CD8-positive, alpha-beta memory T cell (primary cell): ENCODE data around the gene LPCAT1. TPM values are rescaled to one million over a fixed set of nuclear protein-coding genes. Genes with fewer than 3 reads are reported as not detected.

ENCODE experiments used
- CTCF ChIA-PET: fragments of 350-600 bp; sonication (Branson Sonifier 250); formaldehyde crosslinking; loops from one replicate; lab custom pipeline; 2021; ENCODE audit warnings: antibody characterized with exemption; lab: Charles Lee
- POLR2A ChIA-PET: fragments of 350-600 bp; sonication (Branson Sonifier 250); formaldehyde crosslinking; loops from one replicate; lab custom pipeline; 2021; ENCODE audit warnings: antibody characterized with exemption; lab: Charles Lee
- DNase-seq, 5 donors: peaks; one replicate each; pipeline versions ENCODE4 v3.0.0 to v3.0.0-alpha.2; 2020 to 2022; ENCODE audit warnings: mixed read lengths in 1 of 5
- H3K27ac ChIP-seq: one replicate; pipeline ENCODE4 v1.7.0; 2013; ENCODE audit warnings: low read depth, mild to moderate bottlenecking, low read length, moderate library complexity
- H3K27me3 ChIP-seq: 2 replicates; pipeline ENCODE4 v1.7.0; 2013; ENCODE audit warnings: low read length, mild to moderate bottlenecking; ENCODE audit not compliant: insufficient read depth, poor library complexity, severe bottlenecking
- H3K36me3 ChIP-seq: 2 replicates; pipeline ENCODE4 v1.7.0; 2013; ENCODE audit warnings: mild to moderate bottlenecking, low read length, moderate library complexity; ENCODE audit not compliant: insufficient read depth
- H3K4me1 ChIP-seq: 2 replicates; pipeline ENCODE4 v1.7.0; 2013; ENCODE audit warnings: mild to moderate bottlenecking, low read length, moderate library complexity; ENCODE audit not compliant: insufficient read depth
- H3K4me3 ChIP-seq: 2 replicates; pipeline ENCODE4 v1.7.0; 2013; ENCODE audit warnings: mild to moderate bottlenecking, low read length
- H3K9me3 ChIP-seq: 2 replicates; pipeline ENCODE4 v1.7.0; 2013; ENCODE audit warnings: mild to moderate bottlenecking, low read length
- H3K27ac Mint-ChIP-seq, 8 donors: one replicate each; pipeline ENCODE4 v1.8.0; 2020 to 2021; ENCODE audit warnings: mixed read lengths in 8 of 8, mild to moderate bottlenecking in 6 of 8, inconsistent platforms in 3 of 8, moderate library complexity in 3 of 8
- H3K27me3 Mint-ChIP-seq, 2 donors: one replicate each; pipeline ENCODE4 v1.8.0; 2020 to 2021; ENCODE audit warnings: mixed read lengths in 2 of 2, mild to moderate bottlenecking in 1 of 2, moderate library complexity in 1 of 2
- H3K36me3 Mint-ChIP-seq, 3 donors: one replicate each; pipeline ENCODE4 v1.8.0; 2020 to 2021; ENCODE audit warnings: mixed read lengths in 3 of 3, inconsistent platforms in 1 of 3, mild to moderate bottlenecking in 1 of 3
- H3K4me1 Mint-ChIP-seq, 3 donors: one replicate each; pipeline ENCODE4 v1.8.0; 2020 to 2021; ENCODE audit warnings: mixed read lengths in 3 of 3, inconsistent platforms in 1 of 3, mild to moderate bottlenecking in 1 of 3
- H3K4me3 Mint-ChIP-seq, 7 donors: one replicate each; pipeline ENCODE4 v1.8.0; 2020 to 2021; ENCODE audit warnings: mixed read lengths in 7 of 7, mild to moderate bottlenecking in 6 of 7, moderate library complexity in 4 of 7, inconsistent platforms in 2 of 7
- H3K9me3 Mint-ChIP-seq, 5 donors: one replicate each; pipeline ENCODE4 v1.8.0; 2020 to 2022; ENCODE audit warnings: mixed read lengths in 5 of 5, mild to moderate bottlenecking in 3 of 5, moderate library complexity in 2 of 5, inconsistent platforms in 1 of 5
- polyA plus RNA-seq: library from polyadenylated mRNA; unstranded; fragments of 300-500 nt; fragmentation: Illumina TruSeq; gene quantifications from one replicate; pipeline ENCODE4 v1.2.3, GENCODE V29; 2021
- total RNA-seq, 2 experiments: library from RNA; stranded (reverse); gene quantifications; one replicate each; pipeline ENCODE4 v1.2.3, GENCODE V29; 2021

Gene LPCAT1
- total and polyA plus RNA-seq, 3 experiments from 2014 or later: 92.5 to 101 (median 95.9) TPM

- no peak overlapping the region for H3K4me3 ChIP-seq
- no peak for DNase-seq
- ChIA-PET POLR2A (no interaction called here), CTCF (no interaction called here)
- Mint-ChIP-seq H3K9me3 (no peaks in the 10 kb centered on the region), H3K27me3 (peaks cover 2 to 13% of the 10 kb centered on the region in 2 donors), H3K27ac (peak overlapping the region in 1 of 8 donors; percentile 44), H3K4me3 (no peak overlapping the region), H3K36me3 (no peaks in the 10 kb centered on the region), H3K4me1 (no peaks in the 10 kb centered on the region)
- no peaks in the 10 kb centered on the region for H3K27me3 ChIP-seq
- no peak overlapping the region for H3K27ac ChIP-seq
- no peaks in the 10 kb centered on the region for H3K4me1 ChIP-seq
- H3K36me3 ChIP-seq: no peaks in the 10 kb centered on the region
- no peaks in the 10 kb centered on the region for H3K9me3 ChIP-seq
Measured at GRCh38 chr5:1551426-1552301, 27.9 kb upstream of the LPCAT1 start.

DNA sequence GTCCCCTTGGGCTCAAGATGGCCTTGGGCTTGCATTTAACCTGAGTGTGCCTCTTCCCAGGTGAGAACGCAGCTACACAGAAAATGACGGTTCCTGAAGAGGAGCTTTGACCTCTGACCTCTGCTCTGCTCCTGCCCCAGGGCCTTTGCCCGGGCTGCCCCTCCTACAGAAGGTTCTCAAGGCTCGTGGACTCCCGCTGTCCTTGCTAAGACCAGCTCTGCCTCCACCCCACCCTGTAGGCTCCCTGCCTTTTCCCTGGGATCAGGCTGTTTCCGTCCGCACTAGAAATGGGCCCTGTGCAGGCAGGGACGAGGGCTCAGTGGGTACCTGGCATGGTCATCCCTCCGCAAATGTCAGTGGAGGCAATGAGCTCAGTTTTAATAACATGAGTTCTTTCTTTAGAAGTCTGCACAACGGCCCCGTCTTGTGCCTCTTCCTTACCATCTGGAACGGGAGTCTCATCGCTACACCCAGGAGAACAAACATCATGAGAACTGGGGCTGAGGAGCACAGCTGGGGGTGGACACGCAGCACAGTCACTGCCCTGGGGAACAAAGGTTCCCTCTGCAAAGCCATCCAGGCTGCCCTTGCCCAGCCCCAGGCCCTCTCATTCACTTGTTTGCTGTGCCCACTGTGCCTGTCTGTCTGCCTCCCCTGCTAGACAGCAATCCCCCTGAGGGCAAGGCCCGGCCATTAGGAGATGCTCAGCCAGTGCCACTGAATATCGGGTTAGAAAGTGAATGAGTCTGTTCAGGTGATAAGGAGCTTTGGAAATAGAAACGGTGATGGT lies 26.7 kb upstream of the LPCAT1 start:
- no peaks in the 10 kb centered on the region for H3K9me3 ChIP-seq
- no peaks in the 10 kb centered on the region for H3K9me3 Mint-ChIP-seq
- no peaks in the 10 kb centered on the region for H3K36me3 Mint-ChIP-seq
- DNase-seq: no peak
- H3K4me1 Mint-ChIP-seq: peaks cover 0 to 2% (median 0%) of the 10 kb centered on the region in 3 donors
- no peak overlapping the region for H3K4me3 ChIP-seq
- H3K36me3 ChIP-seq: no peaks in the 10 kb centered on the region
- no peak overlapping the region for H3K27ac Mint-ChIP-seq
- H3K27me3 Mint-ChIP-seq: peaks cover 2 to 13% of the 10 kb centered on the region in 2 donors
- no peaks in the 10 kb centered on the region for H3K4me1 ChIP-seq
- ChIA-PET POLR2A (no interaction called here), CTCF (no interaction called here)
- no peaks in the 10 kb centered on the region for H3K27me3 ChIP-seq
- H3K4me3 Mint-ChIP-seq: no peak overlapping the region
- H3K27ac ChIP-seq: no peak overlapping the region

GRCh38 chr5:1549475-1550030 lies 25.8 kb upstream of the LPCAT1 start:
- Mint-ChIP-seq H3K4me1 (peaks cover 0 to 2% (median 0%) of the 10 kb centered on the region in 3 donors), H3K27ac (no peak overlapping the region), H3K27me3 (peaks cover 2 to 11% of the 10 kb centered on the region in 2 donors), H3K36me3 (no peaks in the 10 kb centered on the region), H3K4me3 (no peak overlapping the region), H3K9me3 (no peaks in the 10 kb centered on the region)
- CTCF ChIA-PET: interaction anchor here (0.6 kb wide), 1 partner anchor 69 kb away, joined by 3 read pairs; no protein-coding TSS in a partner anchor
- Histone ChIP-seq H3K4me1 (no peaks in the 10 kb centered on the region), H3K27me3 (no peaks in the 10 kb centered on the region), H3K9me3 (no peaks in the 10 kb centered on the region), H3K36me3 (no peaks in the 10 kb centered on the region), H3K4me3 (no peak overlapping the region), H3K27ac (no peak overlapping the region)
- DNase-seq: no peak
- POLR2A ChIA-PET: no interaction called here

GRCh38 chr5:1548702-1549474 lies 25.1 kb upstream of the LPCAT1 start:
- Mint-ChIP-seq H3K27ac (peak overlapping the region in 1 of 8 donors; percentile 80), H3K4me3 (no peak overlapping the region), H3K9me3 (no peaks in the 10 kb centered on the region), H3K27me3 (peaks cover 2 to 5% of the 10 kb centered on the region in 2 donors), H3K36me3 (no peaks in the 10 kb centered on the region), H3K4me1 (peaks cover 0 to 2% (median 0%) of the 10 kb centered on the region in 3 donors)
- Histone ChIP-seq H3K36me3 (no peaks in the 10 kb centered on the region), H3K9me3 (no peaks in the 10 kb centered on the region), H3K4me3 (no peak overlapping the region), H3K27me3 (no peaks in the 10 kb centered on the region), H3K27ac (no peak overlapping the region), H3K4me1 (no peaks in the 10 kb centered on the region)
- POLR2A ChIA-PET: no interaction called here
- no peak for DNase-seq
- CTCF ChIA-PET: no interaction called here

DNA sequence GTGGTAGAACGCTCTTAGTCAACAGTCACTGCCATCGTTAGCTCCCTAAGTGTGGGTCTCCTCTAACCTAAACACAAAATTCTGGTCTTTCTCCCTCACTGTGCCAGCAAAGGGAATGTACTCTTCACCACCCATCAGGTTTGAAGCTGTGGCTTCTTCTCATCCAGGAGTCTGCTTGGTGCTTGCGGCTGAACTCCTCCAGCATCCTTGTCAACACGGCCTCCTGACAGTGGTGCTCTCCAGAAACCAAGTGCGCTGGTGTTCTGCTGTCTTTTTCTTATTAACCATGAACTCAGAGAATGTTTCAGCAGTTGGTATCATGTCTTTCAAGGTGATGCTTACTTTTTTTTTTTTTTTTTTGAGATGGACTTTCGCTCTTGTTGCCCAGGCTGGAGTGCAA lies 23.9 kb upstream of the LPCAT1 start:
- H3K9me3 Mint-ChIP-seq: no peaks in the 10 kb centered on the region
- no peak overlapping the region for H3K27ac ChIP-seq
- H3K27ac Mint-ChIP-seq: peak overlapping the region in 2 of 8 donors; percentile 47 to 82
- ChIA-PET POLR2A (interaction anchor here (0.7 kb wide), 1 partner anchor 30 kb away, joined by 5 read pairs; no protein-coding TSS in a partner anchor), CTCF (no interaction called here)
- no peaks in the 10 kb centered on the region for H3K9me3 ChIP-seq
- H3K36me3 ChIP-seq: no peaks in the 10 kb centered on the region
- H3K27me3 ChIP-seq: no peaks in the 10 kb centered on the region
- no peaks in the 10 kb centered on the region for H3K36me3 Mint-ChIP-seq
- H3K4me3 ChIP-seq: no peak overlapping the region
- no peak overlapping the region for H3K4me3 Mint-ChIP-seq
- no peak for DNase-seq
- H3K27me3 Mint-ChIP-seq: peaks cover 2 to 5% of the 10 kb centered on the region in 2 donors
- no peaks in the 10 kb centered on the region for H3K4me1 ChIP-seq
- peaks cover 0 to 2% (median 0%) of the 10 kb centered on the region in 3 donors for H3K4me1 Mint-ChIP-seq

- Histone ChIP-seq H3K27ac (no peak overlapping the region), H3K9me3 (no peaks in the 10 kb centered on the region), H3K4me1 (no peaks in the 10 kb centered on the region), H3K4me3 (no peak overlapping the region), H3K36me3 (no peaks in the 10 kb centered on the region), H3K27me3 (no peaks in the 10 kb centered on the region)
- Mint-ChIP-seq H3K4me3 (no peak overlapping the region), H3K27me3 (peaks cover 2 to 5% of the 10 kb centered on the region in 2 donors), H3K4me1 (peaks cover 0 to 2% (median 0%) of the 10 kb centered on the region in 3 donors), H3K27ac (peak overlapping the region in 1 of 8 donors; percentile 82), H3K9me3 (no peaks in the 10 kb centered on the region), H3K36me3 (no peaks in the 10 kb centered on the region)
- ChIA-PET CTCF (no interaction called here), POLR2A (interaction anchor here (0.7 kb wide), 1 partner anchor 29 kb away, joined by 5 read pairs; no protein-coding TSS in a partner anchor)
- no peak for DNase-seq
Measured at GRCh38 chr5:1547236-1547635, 23.5 kb upstream of the LPCAT1 start.

- H3K4me1 Mint-ChIP-seq: peaks cover 0 to 2% (median 0%) of the 10 kb centered on the region in 3 donors
- no peaks in the 10 kb centered on the region for H3K27me3 ChIP-seq
- H3K36me3 Mint-ChIP-seq: no peaks in the 10 kb centered on the region
- no peak overlapping the region for H3K4me3 ChIP-seq
- no peaks in the 10 kb centered on the region for H3K9me3 ChIP-seq
- peak overlapping the region in 1 of 8 donors; percentile 0 for H3K27ac Mint-ChIP-seq
- no peak overlapping the region for H3K4me3 Mint-ChIP-seq
- no peak overlapping the region for H3K27ac ChIP-seq
- DNase-seq: no peak
- H3K9me3 Mint-ChIP-seq: no peaks in the 10 kb centered on the region
- no peaks in the 10 kb centered on the region for H3K36me3 ChIP-seq
- POLR2A ChIA-PET: no interaction called here
- H3K4me1 ChIP-seq: no peaks in the 10 kb centered on the region
- peaks cover under 1 to 2% of the 10 kb centered on the region in 2 donors for H3K27me3 Mint-ChIP-seq
- CTCF ChIA-PET: no interaction called here
Measured at GRCh38 chr5:1546556-1546955, 22.8 kb upstream of the LPCAT1 start.
